Osteoblast (primary cell): ENCODE results near the gene TOP3B. TPM values are rescaled to one million over a fixed set of nuclear protein-coding genes. Genes with fewer than 3 reads are reported as not detected.
A peak's percentile ranks its signal among the peaks of the same experiment; 100 is the strongest.
"Not testable (repeated sequence)": the region's sequence is repeated elsewhere in the genome, so short reads cannot be mapped to it uniquely, and the experiment has no call there.

Experiments used
- DNase-seq: peaks from one replicate; pipeline ENCODE4 v3.0.0; 2011; ENCODE audit warnings: low spot score, mixed read lengths; ENCODE audit not compliant: insufficient read length; ENCODE audit errors: missing footprints
- H2AFZ ChIP-seq: 2 replicates; pipeline ENCODE4 v1.6.0; 2011; ENCODE audit warnings: mild to moderate bottlenecking, low read length
- H3K27ac ChIP-seq: 2 replicates; pipeline ENCODE4 v1.5.1; 2011; ENCODE audit warnings: mild to moderate bottlenecking, low read depth, low read length, moderate library complexity
- H3K27me3 ChIP-seq: 2 replicates; pipeline ENCODE4 v1.6.0; 2012; ENCODE audit warnings: mild to moderate bottlenecking, control low read depth, inconsistent platforms, low read length, moderate library complexity; ENCODE audit not compliant: insufficient read depth
- H3K36me3 ChIP-seq: 2 replicates; pipeline ENCODE4 v1.5.1; 2011; ENCODE audit warnings: mild to moderate bottlenecking, low read length, control low read depth, moderate library complexity; ENCODE audit not compliant: insufficient read depth
- H3K4me1 ChIP-seq: 2 replicates; pipeline ENCODE4 v1.5.1; 2011; ENCODE audit warnings: mild to moderate bottlenecking, low read length, control low read depth, moderate library complexity; ENCODE audit not compliant: insufficient read depth
- H3K4me2 ChIP-seq: 2 replicates; pipeline ENCODE4 v1.6.0; 2011; ENCODE audit warnings: mild to moderate bottlenecking, low read length; ENCODE audit not compliant: insufficient read depth
- H3K4me3 ChIP-seq: fragments of 200-600 bp; sonication (generic); 3 replicates; pipeline ENCODE4 v1.5.1; 2012; ENCODE audit warnings: mild to moderate bottlenecking, low read length, inconsistent platforms; ENCODE audit not compliant: insufficient read depth
- H3K79me2 ChIP-seq: 2 replicates; pipeline ENCODE4 v1.6.0; 2012; ENCODE audit warnings: mild to moderate bottlenecking, low read length, control low read depth, inconsistent platforms; ENCODE audit not compliant: insufficient read depth
- H3K9me3 ChIP-seq: 2 replicates; pipeline ENCODE4 v1.5.1; 2011; ENCODE audit warnings: low read depth, low read length, control low read depth
- H4K20me1 ChIP-seq: 2 replicates; pipeline ENCODE4 v1.6.0; 2012; ENCODE audit warnings: mild to moderate bottlenecking, low read length, control low read depth; ENCODE audit not compliant: insufficient read depth
- total RNA-seq: library from RNA; depleted of rRNA; stranded (reverse); fragments of >200 nt; gene quantifications from 2 replicates; pipeline ENCODE4 v1.2.3, GENCODE V29; 2012
- TF ChIP-seq, protein P1 (sequence below): IDR thresholded peaks from 2 replicates; pipeline ENCODE4 v1.5.1; 2011; ENCODE audit warnings: mild to moderate bottlenecking, low read depth, low read length, moderate library complexity; ENCODE audit errors: extremely low read depth

TOP3B gene
- total RNA-seq, 1 donor: 27.9 TPM

- peak overlapping the region; percentile 94 for H2AFZ ChIP-seq
- H4K20me1 ChIP-seq: no peaks in the 10 kb centered on the region
- TF ChIP-seq, protein P1, sequence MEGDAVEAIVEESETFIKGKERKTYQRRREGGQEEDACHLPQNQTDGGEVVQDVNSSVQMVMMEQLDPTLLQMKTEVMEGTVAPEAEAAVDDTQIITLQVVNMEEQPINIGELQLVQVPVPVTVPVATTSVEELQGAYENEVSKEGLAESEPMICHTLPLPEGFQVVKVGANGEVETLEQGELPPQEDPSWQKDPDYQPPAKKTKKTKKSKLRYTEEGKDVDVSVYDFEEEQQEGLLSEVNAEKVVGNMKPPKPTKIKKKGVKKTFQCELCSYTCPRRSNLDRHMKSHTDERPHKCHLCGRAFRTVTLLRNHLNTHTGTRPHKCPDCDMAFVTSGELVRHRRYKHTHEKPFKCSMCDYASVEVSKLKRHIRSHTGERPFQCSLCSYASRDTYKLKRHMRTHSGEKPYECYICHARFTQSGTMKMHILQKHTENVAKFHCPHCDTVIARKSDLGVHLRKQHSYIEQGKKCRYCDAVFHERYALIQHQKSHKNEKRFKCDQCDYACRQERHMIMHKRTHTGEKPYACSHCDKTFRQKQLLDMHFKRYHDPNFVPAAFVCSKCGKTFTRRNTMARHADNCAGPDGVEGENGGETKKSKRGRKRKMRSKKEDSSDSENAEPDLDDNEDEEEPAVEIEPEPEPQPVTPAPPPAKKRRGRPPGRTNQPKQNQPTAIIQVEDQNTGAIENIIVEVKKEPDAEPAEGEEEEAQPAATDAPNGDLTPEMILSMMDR: no peak
- peaks cover 31% of the 10 kb centered on the region for H3K4me1 ChIP-seq
- peak; percentile 96 for DNase-seq
- H3K36me3 ChIP-seq: peaks cover 40% of the 10 kb centered on the region
- H3K9me3 ChIP-seq: no peaks in the 10 kb centered on the region
- peak overlapping the region; percentile 56 for H3K4me3 ChIP-seq
- H3K27me3 ChIP-seq: no peaks in the 10 kb centered on the region
- H3K27ac ChIP-seq: peak overlapping the region; percentile 92
- peak overlapping the region; percentile 77 for H3K4me2 ChIP-seq
- peaks cover 63% of the 10 kb centered on the region for H3K79me2 ChIP-seq
Measured at GRCh38 chr22:21942407-21943343, 39.9 kb downstream of the TOP3B start.

DNA sequence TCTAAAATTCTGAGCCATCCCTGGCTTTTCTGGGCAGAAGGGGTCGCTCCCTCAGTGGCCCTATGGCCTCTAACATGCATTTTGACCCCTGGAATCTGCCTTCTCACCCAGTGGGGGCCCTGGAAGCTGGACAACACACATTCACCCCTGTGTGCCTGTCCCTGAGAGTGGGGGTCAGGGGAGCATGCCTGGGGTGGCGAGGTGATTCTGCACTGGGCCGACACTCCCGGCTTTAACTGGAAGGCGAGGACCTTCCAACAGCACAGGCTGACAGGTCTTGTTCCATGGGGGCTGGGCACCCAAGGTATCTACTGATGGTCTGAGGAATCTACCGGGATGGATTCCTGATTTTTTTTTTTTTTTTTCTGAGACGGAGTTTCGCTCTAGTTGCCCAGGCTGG, 40.7 kb downstream of the TOP3B start:
- no peaks in the 10 kb centered on the region for H3K9me3 ChIP-seq
- TF ChIP-seq, protein P1: no peak
- no peaks in the 10 kb centered on the region for H4K20me1 ChIP-seq
- H3K4me2 ChIP-seq: peak overlapping the region; percentile 77
- no peak overlapping the region for H3K4me3 ChIP-seq
- no peaks in the 10 kb centered on the region for H3K27me3 ChIP-seq
- DNase-seq: peak; percentile 25
- H3K79me2 ChIP-seq: peaks cover 62% of the 10 kb centered on the region
- no peak overlapping the region for H2AFZ ChIP-seq
- H3K27ac ChIP-seq: peak overlapping the region; percentile 92
- H3K36me3 ChIP-seq: peaks cover 40% of the 10 kb centered on the region
- H3K4me1 ChIP-seq: peaks cover 31% of the 10 kb centered on the region

GRCh38 chr22:21940521-21940920, 42.1 kb downstream of the TOP3B start:
- Histone ChIP-seq H3K4me2 (no peak overlapping the region), H3K4me3 (no peak overlapping the region), H3K27me3 (no peaks in the 10 kb centered on the region), H2AFZ (no peak overlapping the region), H3K9me3 (no peaks in the 10 kb centered on the region), H3K79me2 (peaks cover 55% of the 10 kb centered on the region), H4K20me1 (no peaks in the 10 kb centered on the region), H3K4me1 (peaks cover 33% of the 10 kb centered on the region), H3K27ac (peak overlapping the region; percentile 3), H3K36me3 (peaks cover 43% of the 10 kb centered on the region)
- peak; percentile 38 for DNase-seq
- TF ChIP-seq, protein P1: no peak

- not testable (repeated sequence) for H3K4me3 ChIP-seq, H3K27me3 ChIP-seq, H3K4me2 ChIP-seq, H2AFZ ChIP-seq, DNase-seq, H3K27ac ChIP-seq, H4K20me1 ChIP-seq, H3K9me3 ChIP-seq
- peaks cover 33% of the 10 kb centered on the region for H3K4me1 ChIP-seq
- peaks cover 55% of the 10 kb centered on the region for H3K79me2 ChIP-seq
- H3K36me3 ChIP-seq: peaks cover 43% of the 10 kb centered on the region
Measured at GRCh38 chr22:21939935-21940334, 42.7 kb downstream of the TOP3B start.
